ENCODE results near the gene PAX9.

Gene PAX9

DNA sequence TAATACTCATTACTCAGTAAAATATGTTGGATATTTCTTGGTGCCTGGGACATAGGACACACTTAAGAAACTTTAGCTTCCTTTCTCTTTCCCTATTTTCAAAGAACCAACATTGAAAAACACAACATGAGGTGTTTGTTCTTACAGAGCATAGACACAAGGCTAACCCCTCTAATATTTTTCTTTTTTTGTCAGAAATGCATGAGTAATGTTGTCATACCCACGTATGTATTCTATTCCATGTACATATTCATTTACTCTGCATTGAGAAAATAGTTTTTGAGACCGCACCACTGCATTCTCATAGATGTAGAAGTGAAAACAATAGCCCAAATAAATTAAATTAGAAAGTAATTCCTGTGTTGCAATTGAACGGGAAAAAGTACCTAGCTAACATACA lies 13.0 kb downstream of the PAX9 start:
- no peak for DNase-seq (ENCODE audit: low read depth)
- no peak overlapping the region for H3K4me3 ChIP-seq (replicated peaks; ENCODE audit: low read depth, low read length)
- no peak for TF ChIP-seq CTCF (IDR thresholded peaks at IDR 0.05; ENCODE audit: low read length, missing control alignments)

- no peak for TF ChIP-seq CTCF (IDR thresholded peaks at IDR 0.05; ENCODE audit: low read length, missing control alignments)
Observed at GRCh38 chr14:36675581-36675980, 13.9 kb downstream of the PAX9 start.

DNA sequence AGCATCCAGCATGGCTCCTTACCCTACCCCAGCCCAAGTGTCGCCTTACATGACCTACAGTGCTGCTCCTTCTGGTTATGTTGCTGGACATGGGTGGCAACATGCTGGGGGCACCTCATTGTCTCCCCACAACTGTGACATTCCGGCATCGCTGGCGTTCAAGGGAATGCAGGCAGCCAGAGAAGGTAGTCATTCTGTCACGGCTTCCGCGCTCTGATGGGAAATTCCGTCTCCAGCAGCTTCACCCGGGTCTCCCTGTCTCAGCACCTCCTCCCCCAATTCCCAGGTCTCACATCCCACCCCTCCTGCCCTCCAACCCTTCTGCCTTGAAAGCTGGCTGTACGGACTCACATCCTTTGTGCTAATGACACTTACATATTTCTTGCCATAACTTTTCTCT lies 14.6 kb downstream of the PAX9 start:
- TF ChIP-seq CTCF (IDR thresholded peaks at IDR 0.05; ENCODE audit: low read length, missing control alignments) = no peak
- H3K4me3 ChIP-seq (replicated peaks; ENCODE audit: low read depth, low read length) = no peak overlapping the region
- DNase-seq (ENCODE audit: low read depth) = no peak

More at GRCh38 chr14:36675581-36675980, 13.9 kb downstream of the PAX9 start:
- H3K4me3 ChIP-seq (replicated peaks; ENCODE audit: low read depth, low read length) = no peak overlapping the region
- DNase-seq (ENCODE audit: low read depth) = no peak

- no peak for DNase-seq (ENCODE audit: low read depth)
- no peak for TF ChIP-seq CTCF (IDR thresholded peaks at IDR 0.05; ENCODE audit: low read length, missing control alignments)
- no peak overlapping the region for H3K4me3 ChIP-seq (replicated peaks; ENCODE audit: low read depth, low read length)
Observed at GRCh38 chr14:36682338-36682737, 20.7 kb downstream of the PAX9 start.

DNA sequence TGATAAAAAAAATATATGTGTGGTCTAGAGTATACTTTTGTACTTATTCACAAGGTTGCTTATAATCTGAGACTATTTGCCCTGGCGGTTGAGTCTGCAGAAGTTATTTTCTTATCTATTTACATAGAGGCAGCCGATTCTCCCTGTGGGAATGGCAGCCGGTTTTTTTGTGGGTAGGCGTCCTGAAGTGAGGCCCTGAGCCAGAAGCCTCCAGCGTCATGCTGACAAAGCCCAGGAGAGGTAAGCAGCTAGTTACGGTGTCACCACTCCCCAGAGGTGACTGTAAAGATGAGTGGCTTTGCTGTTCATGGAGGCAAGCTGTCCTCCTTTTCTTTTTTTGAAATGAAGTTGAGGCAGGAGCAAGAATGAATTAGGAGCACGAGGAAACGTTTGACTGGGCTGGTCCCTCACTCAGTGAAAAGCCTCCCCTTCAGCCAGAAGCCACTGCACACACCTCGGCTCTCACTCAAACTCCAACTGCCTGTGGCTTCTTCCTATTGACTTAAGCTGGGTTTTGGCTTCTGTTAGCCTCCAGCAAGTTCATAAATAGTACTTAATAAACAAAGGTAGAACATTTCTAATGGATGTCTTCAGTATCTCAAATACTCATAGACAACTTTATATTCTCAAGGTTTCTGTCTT lies 21.5 kb downstream of the PAX9 start:
- no peak overlapping the region for H3K4me3 ChIP-seq (replicated peaks; ENCODE audit: low read depth, low read length)
- no peak for DNase-seq (ENCODE audit: low read depth)
- TF ChIP-seq CTCF (IDR thresholded peaks at IDR 0.05; ENCODE audit: low read length, missing control alignments) = no peak

GRCh38 chr14:36684946-36685345 lies 23.3 kb downstream of the PAX9 start:
- DNase-seq (ENCODE audit: low read depth) = no peak
- no peak for TF ChIP-seq CTCF (IDR thresholded peaks at IDR 0.05; ENCODE audit: low read length, missing control alignments)
- no peak overlapping the region for H3K4me3 ChIP-seq (replicated peaks; ENCODE audit: low read depth, low read length)
